Heart left ventricle (tissue), 16 donors: Measurements from ENCODE around the gene NFILZ. TPM values are rescaled to one million over a fixed set of nuclear protein-coding genes. Genes with fewer than 3 reads are reported as not detected.

ENCODE experiments used
- ATAC-seq, 4 donors: fragments of 200-7000 bp; cut with Tn5 transposase; one replicate each; pipeline ENCODE4 v1.9.1; 2020 to 2022; ENCODE audit warnings: moderate library complexity in 4 of 4, mild to moderate bottlenecking in 3 of 4, moderate number of reproducible peaks in 1 of 4
- DNase-seq, 5 donors: peaks; one replicate each; pipeline ENCODE4 v3.0.0-alpha.2; 2020
- H3K27ac ChIP-seq, 12 donors: fragments of 200-600 bp; sonication (generic) in 4 of 12; one replicate each; pipeline versions ENCODE4 v1.5.0 to v1.8.0; 2016 to 2022; ENCODE audit warnings: mild to moderate bottlenecking in 2 of 12
- H3K27me3 ChIP-seq, 9 donors: fragments of 200-600 bp; sonication (generic) in 2 of 9; one replicate each; pipeline versions ENCODE4 v1.5.1 to v1.8.0; 2016 to 2022; ENCODE audit warnings: mild to moderate bottlenecking in 3 of 9
- H3K36me3 ChIP-seq, 9 donors: fragments of 200-600 bp; sonication (generic) in 2 of 9; one replicate each; pipeline versions ENCODE4 v1.5.0 to v1.8.0; 2018 to 2022; ENCODE audit warnings: mild to moderate bottlenecking in 2 of 9
- H3K4me1 ChIP-seq, 12 donors: fragments of 200-600 bp; sonication (generic) in 4 of 12; one replicate each; pipeline versions ENCODE4 v1.5.0 to v1.8.0; 2016 to 2022; ENCODE audit warnings: mild to moderate bottlenecking in 3 of 12
- H3K4me3 ChIP-seq, 12 donors: fragments of 200-600 bp; sonication (generic) in 4 of 12; one replicate each; pipeline versions ENCODE4 v1.5.0 to v1.8.0; 2017 to 2022; ENCODE audit warnings: mild to moderate bottlenecking in 9 of 12, moderate library complexity in 4 of 12
- H3K9me3 ChIP-seq, 12 donors: fragments of 200-600 bp; sonication (generic) in 4 of 12; one replicate each; pipeline versions ENCODE4 v1.5.0 to v1.8.0; 2016 to 2022; ENCODE audit warnings: mild to moderate bottlenecking in 1 of 12
- CTCF ChIP-seq, 12 donors: fragments of 200-600 bp; sonication (generic) in 4 of 12; IDR thresholded peaks; one replicate each; pipeline versions ENCODE4 v1.5.0 to v1.8.0; 2018 to 2022; ENCODE audit warnings: antibody characterized with exemption in 12 of 12, mild to moderate bottlenecking in 5 of 12
- POLR2A ChIP-seq, 2 donors: fragments of 450-650 bp; IDR thresholded peaks; one replicate each; pipeline ENCODE4 v1.6.1; 2017; ENCODE audit warnings: antibody characterized with exemption in 2 of 2, mild to moderate bottlenecking in 2 of 2, moderate library complexity in 2 of 2
- WGBS, 4 donors: extraction: QIAGEN DNeasy Blood & Tissue Kit in 2 of 4; methylation state at CpG; one replicate each; pipeline versions ENCODE4 v1.1.5 to v1.1.7; 2013 to 2018; 5-methylcytosine and 5-hydroxymethylcytosine counted together
- intact Hi-C, 10 donors: fragments of 100-400 bp; cut with DNase I; formaldehyde crosslinking; loops; one replicate each; pipeline versions ENCODE4 v1.11.1 to v1.14.2; 2022
- polyA plus RNA-seq, 2 donors: library from polyadenylated mRNA; stranded (reverse); fragments of 200-250 nt; gene quantifications; one replicate each; pipeline ENCODE4 v1.2.3, GENCODE V29; 2013
- total RNA-seq, 9 donors: library from RNA; depleted of rRNA in 2 of 9; stranded (reverse); fragments of >200 nt in 2 of 9; fragmentation: NEBNext Ultra II Directional in 3 of 9; extraction: Animal tissue kit (Norgen Biotek cat#: 25700) in 3 of 9; gene quantifications; one replicate each; pipeline versions ENCODE4 v1.1.0 to v1.2.4, GENCODE V29; 2016 to 2023
- donor health status: ischemic (EF 13 %, LVEDD 7.1; RV severe dilation, severe dysfunction).
- donor health status: healthy with polysubstance abuse.
- donor health status: DM: no; HTN: yes; CAD: no.
- donor health status: DM: no; HTN: no; CAD: no.
- donor health status: ischemic (EF 25% LVEDD 6.9; RV normal size, moderate dysfunction).
- donor health status: ischemic (EF 25% LVEDD 5.7; RV mildly dilated, moderate dysfunction).
- donor health status: healthy.
- donor health status: DM: yes; HTN: yes; CAD: no.
- donor health status: ischemic (EF 35%, LVEDD 5.7; RV mildly dilated, moderate dysfunction).
- donor health status: nonischemic (EF 11% LVEDD 7.7; RV severe dilation, severe dysfunction).
- donor health status: DM: yes; HTN: yes; CAD: no.
- donor health status: PGD.
- donor health status: ischemic (EF 29% LVEDD 5.4; RV normal size, mild dysfunction).
- donor health status: nonischemic (EF 23%, LVEDD 6.1; RV moderate dilation, normal function).

NFILZ gene
- total and polyA plus RNA-seq, 11 donors, result not detected

DNA sequence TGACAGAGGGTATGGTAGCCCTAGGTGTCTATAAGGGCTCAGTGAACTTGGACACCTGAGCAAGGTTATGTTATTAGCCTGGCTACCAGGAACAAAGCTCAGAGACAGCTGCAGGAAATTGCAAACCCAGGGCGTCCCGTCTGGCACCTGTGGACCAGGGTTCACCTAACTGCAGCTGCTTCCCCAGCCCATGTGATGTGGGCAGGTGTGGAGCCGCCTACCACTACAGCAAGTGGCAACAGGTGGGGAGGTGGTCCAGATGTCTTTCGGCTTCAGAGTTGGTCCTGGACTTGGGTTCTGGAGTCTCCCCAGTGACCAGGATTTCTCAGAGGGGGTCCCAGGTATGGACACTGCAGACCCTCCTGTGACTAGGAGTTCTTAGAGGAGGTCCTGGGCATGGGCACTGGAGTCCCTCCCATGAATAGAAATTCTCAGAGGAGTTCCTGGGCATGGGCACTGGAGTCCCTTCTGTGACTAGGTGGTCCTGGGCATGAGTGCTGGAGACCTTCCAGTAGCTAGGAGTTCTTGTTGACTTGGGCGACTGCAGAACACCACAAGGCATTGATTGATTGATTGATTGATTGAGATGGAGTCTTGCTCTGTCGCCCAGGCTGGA lies 43.0 kb downstream of the NFILZ start:
- no peak overlapping the region for H3K27ac ChIP-seq
- no peak overlapping the region for H3K4me3 ChIP-seq
- ATAC-seq (no peak), DNase-seq (no peak)
- 59 to 78% (median 70%) methylated on average over 4 to 6 of the region's 6 CpGs for WGBS, 4 donors
- H3K4me1 ChIP-seq, result peaks cover 0 to 18% (median 0%) of the 10 kb centered on the region in 12 donors
- peaks cover 0 to 8% (median 0%) of the 10 kb centered on the region in 9 donors for H3K27me3 ChIP-seq
- intact Hi-C loops, result no loop called here
- TF ChIP-seq POLR2A (IDR thresholded peaks at IDR 0.05), result no peak
- H3K36me3 ChIP-seq, result no peaks in the 10 kb centered on the region
- no peaks in the 10 kb centered on the region for H3K9me3 ChIP-seq

- no peak for ATAC-seq
- intact Hi-C loops, result no loop called here
These were observed 44.6 kb downstream of the NFILZ start for GRCh38 chr19:8675066-8675465.

DNA sequence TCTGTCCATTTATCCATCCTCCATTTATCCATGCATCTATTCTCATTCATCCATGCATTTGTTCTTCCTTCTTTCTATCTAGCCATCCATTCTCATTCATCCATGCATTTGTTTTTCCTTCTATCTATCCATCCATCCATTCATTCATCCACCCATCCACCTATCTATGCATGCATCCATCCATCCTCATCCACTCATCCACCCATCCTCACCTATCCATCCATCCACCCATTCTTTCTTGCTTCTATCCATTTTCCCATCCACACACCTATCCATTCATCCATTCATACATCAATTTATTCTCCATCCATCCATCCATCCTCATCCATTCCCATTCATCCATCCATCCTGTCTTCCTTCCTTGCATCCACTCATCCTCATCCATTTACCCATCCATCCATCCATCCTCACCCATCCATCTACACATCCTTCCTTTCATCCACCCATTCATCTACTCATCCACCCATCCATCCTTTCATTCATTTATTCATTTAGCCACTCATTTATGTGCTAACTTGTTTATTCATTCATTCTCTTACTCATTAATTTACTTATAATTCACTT lies 47.9 kb downstream of the NFILZ start:
- DNase-seq (no peak), ATAC-seq (no peak)
- H3K9me3 ChIP-seq, result peaks cover 0 to 5% (median 0%) of the 10 kb centered on the region in 12 donors
- H3K4me1 ChIP-seq, result no peaks in the 10 kb centered on the region
- intact Hi-C loops, result no loop called here
- H3K27ac ChIP-seq, result no peak overlapping the region
- TF ChIP-seq POLR2A (IDR thresholded peaks at IDR 0.05) (no peak), CTCF (IDR thresholded peaks at IDR 0.05) (no peak)
- no peak overlapping the region for H3K4me3 ChIP-seq
- peaks cover 0 to 4% (median 0%) of the 10 kb centered on the region in 9 donors for H3K27me3 ChIP-seq
- no peaks in the 10 kb centered on the region for H3K36me3 ChIP-seq

More at GRCh38 chr19:8675066-8675465, 44.6 kb downstream of the NFILZ start:
- Histone ChIP-seq H3K9me3 (no peaks in the 10 kb centered on the region), H3K27me3 (peaks cover 0 to 4% (median 0%) of the 10 kb centered on the region in 9 donors), H3K36me3 (no peaks in the 10 kb centered on the region), H3K4me1 (peaks cover 0 to 18% (median 0%) of the 10 kb centered on the region in 12 donors), H3K4me3 (no peak overlapping the region), H3K27ac (no peak overlapping the region)
- DNase-seq, result no peak
- WGBS, 4 donors, result 76 to 85% (median 79%) methylated on average over 3 of the region's 3 CpGs
- no peak for TF ChIP-seq POLR2A (IDR thresholded peaks at IDR 0.05)
- TF ChIP-seq CTCF (IDR thresholded peaks at IDR 0.05), result no peak

Other genes starting within 250 kb of the NFILZ start
- gene RAB11B, start 240.3 kb upstream of the NFILZ start, total RNA-seq, result 100 to 1,000 TPM in 8 of 9 donors, 10 to 100 TPM in 1; 56.4 to 159 (median 141) TPM
- 100 to 1,000 TPM; 124 to 126 TPM for gene RAB11B, start 240.3 kb upstream of the NFILZ start, polyA plus RNA-seq
- gene MARCHF2, start 217.3 kb upstream of the NFILZ start, total RNA-seq, result 100 to 1,000 TPM in 4 of 9 donors, 10 to 100 TPM in 5; 67.2 to 308 (median 93.7) TPM
- 10 to 100 TPM; 50.7 to 70.3 TPM for gene MARCHF2, start 217.3 kb upstream of the NFILZ start, polyA plus RNA-seq
- 100 to 1,000 TPM in 3 of 9 donors, 10 to 100 TPM in 6; 46.7 to 111 (median 95.3) TPM for gene HNRNPM, start 185.7 kb upstream of the NFILZ start, total RNA-seq
- gene HNRNPM, start 185.7 kb upstream of the NFILZ start, polyA plus RNA-seq, result 100 to 1,000 TPM in 1 of 2 donors, 10 to 100 TPM in 1; 43.4 to 183 TPM
- 1 to 10 TPM in 2 of 9 donors, under 1 TPM in 6, not detected in 1; 0.23 to 9.9 (median 0.53) TPM for gene PRAM1, start 128.0 kb upstream of the NFILZ start, total RNA-seq
- under 1 TPM; 0.53 to 0.72 TPM for gene PRAM1, start 128.0 kb upstream of the NFILZ start, polyA plus RNA-seq
- 10 to 100 TPM in 7 of 9 donors, 1 to 10 TPM in 2; 5.6 to 17.2 (median 13.7) TPM for gene ZNF414, start 116.5 kb upstream of the NFILZ start, total RNA-seq
- gene ZNF414, start 116.5 kb upstream of the NFILZ start, polyA plus RNA-seq, result 10 to 100 TPM; 20.1 to 26.6 TPM
- gene MYO1F, start 53.2 kb upstream of the NFILZ start, total RNA-seq, result 10 to 100 TPM in 2 of 9 donors, 1 to 10 TPM in 7; 1.8 to 56.6 (median 5.0) TPM
- gene MYO1F, start 53.2 kb upstream of the NFILZ start, polyA plus RNA-seq, result 1 to 10 TPM; 4.2 to 4.7 TPM
- gene ADAMTS10, start 19.9 kb upstream of the NFILZ start, total RNA-seq, result 10 to 100 TPM in 1 of 9 donors, 1 to 10 TPM in 8; 4.3 to 14.1 (median 7.4) TPM
- 10 to 100 TPM in 1 of 2 donors, 1 to 10 TPM in 1; 6.9 to 14.7 TPM for gene ADAMTS10, start 19.9 kb upstream of the NFILZ start, polyA plus RNA-seq
- not detected for gene ACTL9, start 68.2 kb downstream of the NFILZ start, total RNA-seq
- gene ACTL9, start 68.2 kb downstream of the NFILZ start, polyA plus RNA-seq, result not detected
- gene OR2Z1, start 91.0 kb downstream of the NFILZ start, total RNA-seq, result not detected
- gene OR2Z1, start 91.0 kb downstream of the NFILZ start, polyA plus RNA-seq, result not detected
- 10 to 100 TPM in 6 of 9 donors, 1 to 10 TPM in 3; 7.2 to 16.2 (median 11.2) TPM for gene ZNF558, start 201.7 kb downstream of the NFILZ start, total RNA-seq
- 10 to 100 TPM in 1 of 2 donors, 1 to 10 TPM in 1; 5.0 to 12.5 TPM for gene ZNF558, start 201.7 kb downstream of the NFILZ start, polyA plus RNA-seq
- not detected for gene MBD3L1, start 201.7 kb downstream of the NFILZ start, total RNA-seq
- not detected for gene MBD3L1, start 201.7 kb downstream of the NFILZ start, polyA plus RNA-seq